OCI-LY1 (cell line): ENCODE measurements around the gene RAB30.
A peak's percentile ranks its signal among the peaks of the same experiment; 100 is the strongest.

Source experiments
- H2AFZ ChIP-seq: fragments of 200-600 bp; sonication (generic), shearing (Covaris generic); 2 replicates; pipeline ENCODE4 v1.6.0; 2014; ENCODE audit warnings: antibody characterized with exemption, mild to moderate bottlenecking, low read length
- H3F3A ChIP-seq: fragments of 200-600 bp; sonication (generic), shearing (Covaris generic); 2 replicates; pipeline ENCODE4 v1.6.0; 2014; ENCODE audit warnings: mild to moderate bottlenecking, antibody characterized with exemption, low read length, moderate library complexity; ENCODE audit not compliant: insufficient read depth
- H3K27ac ChIP-seq: fragments of 200-600 bp; sonication (generic); 2 replicates; pipeline ENCODE4 v1.5.1; 2014; ENCODE audit warnings: low read length, mixed run types, mild to moderate bottlenecking, low read depth; ENCODE audit not compliant: poor library complexity, severe bottlenecking
- H3K27me3 ChIP-seq: fragments of 200-600 bp; sonication (generic); 2 replicates; pipeline ENCODE4 v1.6.0; 2014; ENCODE audit warnings: antibody characterized with exemption, mild to moderate bottlenecking, low read length, moderate library complexity; ENCODE audit not compliant: insufficient read depth
- H3K36me3 ChIP-seq: fragments of 200-600 bp; sonication (generic); 2 replicates; pipeline ENCODE4 v1.6.1; 2014; ENCODE audit warnings: mild to moderate bottlenecking, antibody characterized with exemption, low read length, moderate library complexity, mixed read lengths; ENCODE audit not compliant: insufficient read depth
- H3K4me1 ChIP-seq: fragments of 200-600 bp; sonication (generic); 2 replicates; pipeline ENCODE4 v1.5.1; 2014; ENCODE audit warnings: mild to moderate bottlenecking, low read length, moderate library complexity; ENCODE audit not compliant: insufficient read depth, severe bottlenecking
- H3K4me2 ChIP-seq: fragments of 200-600 bp; sonication (generic), shearing (Covaris generic); 2 replicates; pipeline ENCODE4 v1.6.1; 2014; ENCODE audit warnings: low read length
- H3K4me3 ChIP-seq: fragments of 200-600 bp; sonication (generic); 2 replicates; pipeline ENCODE4 v1.5.1; 2014; ENCODE audit warnings: low read length, low read depth, mild to moderate bottlenecking, mixed read lengths; ENCODE audit not compliant: poor library complexity, severe bottlenecking
- H3K79me2 ChIP-seq: fragments of 200-600 bp; shearing (Covaris generic); 2 replicates; pipeline ENCODE4 v1.6.1; 2016; ENCODE audit warnings: mixed run types, low read length, mixed read lengths; ENCODE audit not compliant: insufficient read depth
- H3K9ac ChIP-seq: fragments of 200-600 bp; sonication (generic), shearing (Covaris generic); 2 replicates; pipeline ENCODE4 v1.6.1; 2014; ENCODE audit warnings: mild to moderate bottlenecking, low read length, mixed read lengths
- H3K9me2 ChIP-seq: fragments of 200-600 bp; sonication (generic), shearing (Covaris generic); 2 replicates; pipeline ENCODE4 v1.6.1; 2014; ENCODE audit warnings: low read depth, mild to moderate bottlenecking, low read length, mixed read lengths
- H3K9me3 ChIP-seq: fragments of 200-600 bp; shearing (Covaris generic); 2 replicates; pipeline ENCODE4 v1.6.1; 2014; ENCODE audit warnings: low read length, mixed read lengths
- H4K20me1 ChIP-seq: fragments of 200-600 bp; sonication (generic), shearing (Covaris generic); 2 replicates; pipeline ENCODE4 v1.6.0; 2016; ENCODE audit warnings: mild to moderate bottlenecking, low read length; ENCODE audit not compliant: insufficient read depth
- EZH2 ChIP-seq: fragments of 200-600 bp; sonication (generic), shearing (Covaris generic); IDR thresholded peaks from 2 replicates; pipeline ENCODE4 v1.8.0; 2017; ENCODE audit warnings: borderline replicate concordance, mixed run types, mild to moderate bottlenecking, antibody characterized with exemption, low read length, moderate library complexity, mixed read lengths
- TF ChIP-seq, protein P1 (sequence below): fragments of 200-600 bp; sonication (generic), shearing (Covaris generic); IDR thresholded peaks from 2 replicates; pipeline ENCODE4 v1.5.1; 2017; ENCODE audit warnings: mild to moderate bottlenecking, antibody characterized with exemption, low read length, moderate library complexity, mixed read lengths

The RAB30 gene

DNA sequence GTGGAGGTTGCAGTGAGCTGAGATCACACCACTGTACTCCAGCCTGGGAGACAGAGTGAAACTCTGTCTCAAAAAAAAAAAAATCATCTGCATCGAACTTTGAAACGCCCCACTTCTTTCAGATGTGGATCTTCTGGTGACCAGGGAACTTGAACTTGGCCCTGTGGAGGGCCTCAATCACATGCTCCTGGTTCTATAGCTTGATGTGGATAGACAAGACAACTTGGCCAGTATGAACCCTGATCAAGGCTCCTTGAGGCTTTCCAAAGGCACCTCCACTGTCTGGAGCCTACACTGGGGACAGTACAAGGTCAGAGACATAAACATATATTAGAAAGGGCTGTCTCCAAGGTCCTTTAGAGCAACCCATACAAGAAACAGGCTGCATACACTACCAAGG is 30.6 kb downstream of the RAB30 start:
- peaks cover 74% of the 10 kb centered on the region for H3K79me2 ChIP-seq
- TF ChIP-seq, protein P1, sequence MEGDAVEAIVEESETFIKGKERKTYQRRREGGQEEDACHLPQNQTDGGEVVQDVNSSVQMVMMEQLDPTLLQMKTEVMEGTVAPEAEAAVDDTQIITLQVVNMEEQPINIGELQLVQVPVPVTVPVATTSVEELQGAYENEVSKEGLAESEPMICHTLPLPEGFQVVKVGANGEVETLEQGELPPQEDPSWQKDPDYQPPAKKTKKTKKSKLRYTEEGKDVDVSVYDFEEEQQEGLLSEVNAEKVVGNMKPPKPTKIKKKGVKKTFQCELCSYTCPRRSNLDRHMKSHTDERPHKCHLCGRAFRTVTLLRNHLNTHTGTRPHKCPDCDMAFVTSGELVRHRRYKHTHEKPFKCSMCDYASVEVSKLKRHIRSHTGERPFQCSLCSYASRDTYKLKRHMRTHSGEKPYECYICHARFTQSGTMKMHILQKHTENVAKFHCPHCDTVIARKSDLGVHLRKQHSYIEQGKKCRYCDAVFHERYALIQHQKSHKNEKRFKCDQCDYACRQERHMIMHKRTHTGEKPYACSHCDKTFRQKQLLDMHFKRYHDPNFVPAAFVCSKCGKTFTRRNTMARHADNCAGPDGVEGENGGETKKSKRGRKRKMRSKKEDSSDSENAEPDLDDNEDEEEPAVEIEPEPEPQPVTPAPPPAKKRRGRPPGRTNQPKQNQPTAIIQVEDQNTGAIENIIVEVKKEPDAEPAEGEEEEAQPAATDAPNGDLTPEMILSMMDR, result no peak
- no peak for TF ChIP-seq EZH2
- no peaks in the 10 kb centered on the region for H3F3A ChIP-seq
- no peak overlapping the region for H3K9ac ChIP-seq
- H3K27ac ChIP-seq, result peak overlapping the region; percentile 40
- no peaks in the 10 kb centered on the region for H4K20me1 ChIP-seq
- H2AFZ ChIP-seq, result no peak overlapping the region
- no peaks in the 10 kb centered on the region for H3K27me3 ChIP-seq
- peaks cover 60% of the 10 kb centered on the region for H3K4me1 ChIP-seq
- H3K9me2 ChIP-seq, result no peaks in the 10 kb centered on the region
- H3K4me2 ChIP-seq, result no peak overlapping the region
- no peak overlapping the region for H3K4me3 ChIP-seq
- no peaks in the 10 kb centered on the region for H3K9me3 ChIP-seq
- no peaks in the 10 kb centered on the region for H3K36me3 ChIP-seq

DNA sequence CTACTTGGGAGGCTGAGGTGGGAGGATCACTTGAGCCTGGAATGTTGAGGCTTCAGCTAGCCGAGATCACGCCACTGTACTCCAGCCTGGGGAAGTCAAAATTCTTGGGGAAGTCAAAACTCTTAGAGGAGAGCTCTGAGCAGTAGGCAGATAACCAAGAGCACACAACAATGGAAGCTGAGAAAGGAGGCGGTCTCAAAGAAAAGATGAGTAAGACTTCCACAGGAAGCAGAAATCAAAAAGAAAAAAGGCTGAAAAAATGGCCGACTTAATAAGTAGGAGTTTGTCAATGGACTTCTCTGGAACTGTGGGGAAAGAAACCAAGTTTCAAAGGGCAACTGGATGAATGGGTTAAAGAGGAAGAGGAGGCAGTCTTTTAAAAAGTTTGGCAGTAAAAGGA is 32.1 kb downstream of the RAB30 start:
- peaks cover 74% of the 10 kb centered on the region for H3K79me2 ChIP-seq
- H3K9me2 ChIP-seq, result no peaks in the 10 kb centered on the region
- no peaks in the 10 kb centered on the region for H3K27me3 ChIP-seq
- H2AFZ ChIP-seq, result no peak overlapping the region
- no peaks in the 10 kb centered on the region for H3F3A ChIP-seq
- no peak for TF ChIP-seq EZH2
- TF ChIP-seq, protein P1, result no peak
- H3K9me3 ChIP-seq, result no peaks in the 10 kb centered on the region
- no peak overlapping the region for H3K9ac ChIP-seq
- H3K4me3 ChIP-seq, result no peak overlapping the region
- H3K4me1 ChIP-seq, result peaks cover 60% of the 10 kb centered on the region
- H3K27ac ChIP-seq, result no peak overlapping the region
- no peak overlapping the region for H3K4me2 ChIP-seq
- H3K36me3 ChIP-seq, result no peaks in the 10 kb centered on the region
- H4K20me1 ChIP-seq, result no peaks in the 10 kb centered on the region

DNA sequence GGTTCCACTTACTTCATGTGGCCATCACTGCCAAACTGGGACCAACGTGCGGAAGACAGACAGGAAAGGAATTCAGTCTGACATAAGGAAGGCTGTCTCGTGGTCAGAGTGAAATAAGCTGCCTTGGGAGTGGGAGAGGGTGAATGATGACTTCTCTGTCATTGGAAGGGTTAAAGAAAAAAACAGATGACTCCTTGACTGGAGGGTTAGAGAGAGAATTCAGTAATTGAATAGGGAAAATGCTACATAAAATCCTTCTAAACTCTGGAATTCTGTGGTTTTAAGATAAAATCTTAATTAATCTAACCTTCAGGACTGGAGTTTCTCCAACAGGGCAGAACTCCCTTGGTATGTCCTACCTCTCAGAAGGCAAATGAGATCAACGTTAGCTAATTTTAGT is 33.8 kb downstream of the RAB30 start:
- H3K4me3 ChIP-seq, result no peak overlapping the region
- H3F3A ChIP-seq, result no peaks in the 10 kb centered on the region
- H3K4me2 ChIP-seq, result no peak overlapping the region
- H4K20me1 ChIP-seq, result no peaks in the 10 kb centered on the region
- H3K9me3 ChIP-seq, result no peaks in the 10 kb centered on the region
- H3K9ac ChIP-seq, result no peak overlapping the region
- no peaks in the 10 kb centered on the region for H3K27me3 ChIP-seq
- no peak overlapping the region for H3K27ac ChIP-seq
- no peak for TF ChIP-seq EZH2
- TF ChIP-seq, protein P1, result no peak
- H3K9me2 ChIP-seq, result no peaks in the 10 kb centered on the region
- no peaks in the 10 kb centered on the region for H3K36me3 ChIP-seq
- peaks cover 74% of the 10 kb centered on the region for H3K79me2 ChIP-seq
- H3K4me1 ChIP-seq, result peaks cover 56% of the 10 kb centered on the region
- no peak overlapping the region for H2AFZ ChIP-seq
